K562 (cell line): ENCODE measurements around the gene YTHDF1. TPM values are rescaled to one million over a fixed set of nuclear protein-coding genes. Genes with fewer than 3 reads are reported as not detected.
A peak's percentile ranks its signal among the peaks of the same experiment; 100 is the strongest.

Experiments
- ATAC-seq: fragments of 200-7000 bp; cut with Tn5 transposase; 3 replicates; pipeline ENCODE4 v1.9.1; 2020; ENCODE audit warnings: moderate library complexity
- BruUV-seq: library from RNA; stranded (reverse); fragments of 400-500 nt; replicated peaks from 2 replicates; lab custom pipeline; 2021; lab: Mats Ljungman, UMichigan
- CTCF ChIA-PET: fragments of 300-600 bp; formaldehyde crosslinking; extraction: SDS; loops from one replicate; lab custom pipeline; 2021; ENCODE audit warnings: low intra/inter-chr PET ratio; lab: Yijun Ruan, JAX
- POLR2A ChIA-PET: fragments of 300-600, 350-650 bp; sonication (Branson Sonifier 250); formaldehyde crosslinking; extraction: SDS; loops from one replicate; lab custom pipeline; 2021; ENCODE audit warnings: antibody characterized with exemption, inconsistent platforms; lab: Yijun Ruan, JAX
- DNase-seq, 4 experiments: peaks; one replicate each; pipeline versions ENCODE4 v3.0.0 to v3.0.0-alpha.2; 2011 to 2018; ENCODE audit warnings: low spot score in 3 of 4, mixed read lengths in 3 of 4; ENCODE audit errors: extremely low read depth in 1 of 4
- FAIRE-seq: peaks from 2 replicates; lab custom pipeline; 2011; peaks lifted over from hg19 to GRCh38; lab: Jason Lieb, UNC
- H2AFZ ChIP-seq: 2 replicates; pipeline ENCODE4 v1.6.0; 2011; ENCODE audit warnings: low read depth, low read length, control low read depth, inconsistent platforms
- H3K27ac ChIP-seq: fragments of 200-600 bp; 3 replicates; pipeline ENCODE4 v1.8.0; 2011; ENCODE audit warnings: low read depth, mild to moderate bottlenecking, control low read depth, inconsistent platforms, low read length, moderate library complexity, mixed read lengths; ENCODE audit errors: extremely low read depth
- H3K27me3 ChIP-seq, 2 experiments: fragments of 300-600 bp in 1 of 2; 2 replicates in 1 of 2; 3 replicates in 1 of 2; pipeline versions ENCODE4 v1.6.0 to v1.8.0; 2011; ENCODE audit warnings: inconsistent platforms in 2 of 2, low read length in 2 of 2, mild to moderate bottlenecking in 1 of 2, mixed read lengths in 1 of 2, moderate library complexity in 1 of 2; ENCODE audit not compliant: control insufficient read depth in 2 of 2, insufficient read depth in 2 of 2
- H3K36me3 ChIP-seq: fragments of 300-600 bp; 3 replicates; pipeline ENCODE4 v1.8.0; 2011; ENCODE audit warnings: mild to moderate bottlenecking, low read length, inconsistent platforms; ENCODE audit not compliant: control insufficient read depth, insufficient read depth
- H3K4me1 ChIP-seq, 2 experiments: fragments of 200-600 bp in 1 of 2; replicated peaks in 1 of 2; 2 replicates in 1 of 2; 3 replicates in 1 of 2; pipeline versions ENCODE4 v1.5.1 to v1.8.0; 2011; ENCODE audit warnings: inconsistent platforms in 2 of 2, low read length in 2 of 2, mild to moderate bottlenecking in 1 of 2, mixed read lengths in 1 of 2, moderate library complexity in 1 of 2; ENCODE audit not compliant: control insufficient read depth in 2 of 2, insufficient read depth in 2 of 2
- H3K4me2 ChIP-seq: 2 replicates; pipeline ENCODE4 v1.6.1; 2011; ENCODE audit warnings: low read length, control low read depth, inconsistent platforms, mixed read lengths; ENCODE audit not compliant: insufficient read depth
- H3K4me3 ChIP-seq: fragments of 200-600 bp; sonication (generic), shearing (Covaris generic); 2 replicates; pipeline ENCODE4 v1.5.1; 2016; ENCODE audit warnings: control low read depth, inconsistent platforms
- H3K79me2 ChIP-seq: fragments of 200-600 bp; 3 replicates; pipeline ENCODE4 v1.8.0; 2011; ENCODE audit warnings: low read length, inconsistent platforms; ENCODE audit not compliant: control insufficient read depth, insufficient read depth
- H3K9ac ChIP-seq, 2 experiments: 2 replicates each; pipeline versions ENCODE4 v1.6.0 to v1.6.1; 2011; ENCODE audit warnings: low read depth in 2 of 2, low read length in 2 of 2, control low read depth in 1 of 2, inconsistent platforms in 1 of 2, mild to moderate bottlenecking in 1 of 2, mixed read lengths in 1 of 2; ENCODE audit not compliant: insufficient read depth in 1 of 2
- H3K9me1 ChIP-seq: one replicate; pipeline ENCODE4 v1.6.0; 2011; ENCODE audit warnings: inconsistent platforms, mild to moderate bottlenecking, low read length, moderate library complexity; ENCODE audit not compliant: control insufficient read depth, insufficient read depth
- H3K9me3 ChIP-seq: replicated peaks from 2 replicates; pipeline ENCODE4 v1.5.1; 2011; ENCODE audit warnings: low read depth, low read length, inconsistent platforms; ENCODE audit not compliant: control insufficient read depth, insufficient read depth
- H4K20me1 ChIP-seq: replicated peaks from 2 replicates; pipeline ENCODE4 v1.6.1; 2011; ENCODE audit warnings: low read length, inconsistent platforms, mixed read lengths; ENCODE audit not compliant: control insufficient read depth, insufficient read depth
- CHCHD3 ChIP-seq: fragments of 250-450 bp; sonication (Bioruptor Pico); IDR thresholded peaks from 2 replicates; pipeline ENCODE4 v2.1.2; 2022; ENCODE audit warnings: mild to moderate bottlenecking
- CHD7 ChIP-seq: fragments of 200-600 bp; sonication (generic); IDR thresholded peaks from one replicate; pipeline ENCODE4 v1.6.1; 2012; ENCODE audit warnings: mild to moderate bottlenecking, low read depth, low read length, inconsistent platforms
- HNRNPLL ChIP-seq: fragments of 200-400 bp; formaldehyde crosslinking; IDR thresholded peaks from 2 replicates; pipeline ENCODE4 v1.6.1; 2017; ENCODE audit warnings: low read length, low read depth, mild to moderate bottlenecking; ENCODE audit not compliant: poor library complexity, severe bottlenecking
- MCM5 ChIP-seq: fragments of 450-650 bp; IDR thresholded peaks from 2 replicates; pipeline ENCODE4 v1.6.1; 2016; ENCODE audit warnings: low read depth
- PATZ1 ChIP-seq: fragments of 250-450 bp; sonication (Bioruptor Pico); IDR thresholded peaks from 2 replicates; pipeline ENCODE4 v1.5.0; 2020; ENCODE audit warnings: mild to moderate bottlenecking, borderline replicate concordance
- RAD21 ChIP-seq, 2 experiments: fragments of 250-450 bp in 1 of 2; fragments of 450-650 bp in 1 of 2; sonication (Bioruptor Pico) in 1 of 2; formaldehyde crosslinking in 1 of 2; IDR thresholded peaks in 1 of 2; conservative IDR thresholded peaks in 1 of 2; 2 replicates each; pipeline versions ENCODE4 v1.4.0 to v1.8.0; 2020 to 2022; ENCODE audit warnings: mild to moderate bottlenecking in 2 of 2, moderate library complexity in 1 of 2
- RFX7 ChIP-seq: fragments of 250-450 bp; sonication (Bioruptor Pico); IDR thresholded peaks from 2 replicates; pipeline ENCODE4 v1.5.1; 2021; ENCODE audit warnings: mild to moderate bottlenecking
- ZNF212 ChIP-seq: fragments of 450-650 bp; formaldehyde crosslinking; IDR thresholded peaks from 2 replicates; pipeline ENCODE4 v1.4.0; 2020; ENCODE audit warnings: mild to moderate bottlenecking
- WGBS: fragments of 100-300 bp; shearing (Covaris generic); methylation state at CpG from one replicate; pipeline ENCODE4 v1.1.6; 2016; ENCODE audit warnings: low coverage, mixed read lengths; ENCODE audit not compliant: insufficient coverage; ENCODE audit errors: missing lambda C conversion rate; 5-methylcytosine and 5-hydroxymethylcytosine counted together
- in situ Hi-C: fragments of 300-500 bp; cut with MboI; formaldehyde crosslinking; loops from 4 replicates; pipeline ENCODE4 v1.15.0; 2018; ENCODE audit warnings: inconsistent platforms, mixed read lengths
- intact Hi-C: fragments of 100-400 bp; cut with micrococcal nuclease; formaldehyde crosslinking; loops from 2 replicates; pipeline ENCODE4 v1.14.2; 2022
- polyA plus RNA-seq, 8 experiments: library from polyadenylated mRNA; depleted of rRNA in 4 of 8; stranded (reverse) in 5 of 8; unstranded in 3 of 8; fragments of >200 nt; fragmentation: Nextera tagmentation in 2 of 8; fragmentation: Illumina TruSeq in 1 of 8; extraction: Ambion mirVana in 2 of 8; extraction: Trizol in 1 of 8; gene quantifications; 2 replicates each; pipeline versions ENCODE4 v1.2.1 to v1.2.3, GENCODE V29; 2011 to 2014; ENCODE audit warnings: inconsistent platforms in 1 of 8, missing spikeins in 1 of 8
- total RNA-seq, 7 experiments: library from RNA; depleted of rRNA in 6 of 7; stranded (reverse); fragments of >200 nt in 6 of 7; fragmentation: Illumina TruSeq in 2 of 7; extraction: Trizol in 2 of 7; gene quantifications; 2 replicates each; pipeline versions ENCODE4 v1.2.1 to v1.2.3, GENCODE V29; 2011 to 2021; ENCODE audit warnings: low replicate concordance in 1 of 7

Gene YTHDF1
- total and polyA plus RNA-seq, 9 of the 15 experiments (the other 6 are each of a cell fraction or from before 2014, with no cell fraction given) = 10.1 to 42.4 (median 27.8) TPM

DNA sequence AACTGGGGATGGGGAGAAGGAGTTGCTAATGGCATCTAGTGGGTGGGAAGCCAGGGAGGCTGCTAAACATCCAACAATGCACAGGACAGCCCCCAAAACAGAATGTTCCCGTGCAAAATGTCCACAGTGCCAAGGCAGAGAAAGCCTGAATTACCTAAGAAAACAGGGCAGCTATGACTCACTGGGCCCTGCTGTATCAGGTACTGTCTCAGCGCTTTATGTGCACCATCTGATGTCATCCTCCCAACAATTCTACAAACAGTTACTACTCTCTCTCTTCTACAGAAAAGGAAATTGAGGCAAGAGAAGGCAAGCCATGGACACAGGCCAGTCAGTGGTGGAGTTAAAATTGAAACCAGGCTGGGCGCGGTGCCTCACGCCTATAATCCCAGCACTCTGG, 3.1 kb downstream of the YTHDF1 start:
- WGBS = 95% methylated on average over 5 of the region's 5 CpGs
- Histone ChIP-seq H3K27me3 (no peaks in the 10 kb centered on the region), H3K9me3 (no peaks in the 10 kb centered on the region), H4K20me1 (peaks cover 17% of the 10 kb centered on the region), H3K79me2 (peaks cover 78% of the 10 kb centered on the region), H3K4me1 (peaks cover 17 to 29% of the 10 kb centered on the region in 2 experiments; a peak in 4 of 5 replicates), H2AFZ (no peak overlapping the region), H3K36me3 (peaks cover 73% of the 10 kb centered on the region), H3K9me1 (no peaks in the 10 kb centered on the region), H3K4me2 (no peak overlapping the region), H3K9ac (peak overlapping the region in 1 of 2 experiments; percentile 79; a peak in 2 of 4 replicates), H3K4me3 (no peak overlapping the region), H3K27ac (no peak overlapping the region)
- in situ Hi-C loops = no loop called here
- BruUV-seq = no TSS peak
- DNase-seq = no peak
- CTCF ChIA-PET = no interaction called here
- intact Hi-C loops = no loop called here
- no peak for FAIRE-seq
- no peak for ATAC-seq
- POLR2A ChIA-PET = interaction anchor here (0.6 to 1.3 kb wide), 3 partner anchors 20 to 32 kb away, joined by 3 to 4 read pairs (median 3); no protein-coding TSS in a partner anchor
- TF ChIP-seq PATZ1 (CRISPR knock-in tag) (no peak), CHD7 (no peak), HNRNPLL (no peak), RFX7 (CRISPR knock-in tag) (no peak), ZNF212 (no peak), RAD21 (CRISPR knock-in tag; conservative IDR thresholded peaks at IDR 0.05 in 1 of 2, IDR thresholded peaks at IDR 0.05 in 1 of 2) (no peak), MCM5 (no peak), CHCHD3 (CRISPR knock-in tag) (no peak)
